BE2C (cell line): ENCODE data around the gene MYLIP.

ENCODE experiments used
- DNase-seq: peaks from one replicate; pipeline ENCODE4 v3.0.0-alpha.2; 2020
- H3K27me3 ChIP-seq: fragments of 250-450 bp; sonication (Bioruptor Pico); 2 replicates; pipeline ENCODE4 v1.5.1; 2020; ENCODE audit warnings: mild to moderate bottlenecking
- H3K36me3 ChIP-seq: fragments of 250-450 bp; sonication (Bioruptor Pico); 2 replicates; pipeline ENCODE4 v1.5.1; 2020; ENCODE audit warnings: mild to moderate bottlenecking
- H3K4me1 ChIP-seq: fragments of 250-450 bp; sonication (Bioruptor Pico); 2 replicates; pipeline ENCODE4 v1.5.1; 2020
- H3K4me3 ChIP-seq: 2 replicates; pipeline ENCODE4 v1.5.1; 2011; ENCODE audit warnings: low read depth, low read length
- H3K9me3 ChIP-seq: fragments of 250-450 bp; sonication (Bioruptor Pico); 2 replicates; pipeline ENCODE4 v1.5.1; 2020
- CTCF ChIP-seq: IDR thresholded peaks from 2 replicates; pipeline ENCODE4 v1.5.1; 2012; ENCODE audit warnings: mild to moderate bottlenecking, low read depth, low read length

Gene MYLIP

DNA sequence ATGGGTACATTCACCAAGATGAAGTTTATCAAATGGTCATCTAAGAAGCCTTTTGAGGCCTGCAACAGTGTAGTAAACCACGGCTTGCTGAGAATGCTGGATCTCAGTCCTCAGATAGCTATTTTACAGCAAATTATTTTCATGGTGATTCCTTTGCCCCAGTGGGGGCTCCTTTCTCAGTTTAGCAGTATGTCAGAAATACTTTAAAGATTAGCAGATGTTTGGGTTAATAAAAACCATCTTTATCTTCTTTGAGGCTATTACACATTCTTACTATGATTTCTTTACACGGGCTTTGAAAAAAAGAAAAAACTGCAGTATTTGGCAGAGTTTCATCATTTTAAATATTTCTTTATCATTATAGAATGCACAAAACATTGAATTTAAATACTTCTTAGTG is 10.7 kb downstream of the MYLIP start:
- DNase-seq: no peak
- Histone ChIP-seq H3K27me3 (no peaks in the 10 kb centered on the region), H3K36me3 (peaks cover 24% of the 10 kb centered on the region), H3K4me3 (no peak overlapping the region), H3K4me1 (0 out of 2 replicates have a peak, but pooled peaks cover 3% of the 10 kb centered on the region), H3K9me3 (no peaks in the 10 kb centered on the region)
- TF ChIP-seq CTCF: no peak

- H3K27me3 ChIP-seq: no peaks in the 10 kb centered on the region
- H3K9me3 ChIP-seq: no peaks in the 10 kb centered on the region
- H3K4me3 ChIP-seq: no peak overlapping the region
- H3K4me1 ChIP-seq: 0 out of 2 replicates have a peak, but pooled peaks cover 3% of the 10 kb centered on the region
- no peak for DNase-seq
- TF ChIP-seq CTCF: no peak
- peaks cover 35% of the 10 kb centered on the region for H3K36me3 ChIP-seq
Observed at GRCh38 chr6:16140607-16141006, 11.7 kb downstream of the MYLIP start.

DNA sequence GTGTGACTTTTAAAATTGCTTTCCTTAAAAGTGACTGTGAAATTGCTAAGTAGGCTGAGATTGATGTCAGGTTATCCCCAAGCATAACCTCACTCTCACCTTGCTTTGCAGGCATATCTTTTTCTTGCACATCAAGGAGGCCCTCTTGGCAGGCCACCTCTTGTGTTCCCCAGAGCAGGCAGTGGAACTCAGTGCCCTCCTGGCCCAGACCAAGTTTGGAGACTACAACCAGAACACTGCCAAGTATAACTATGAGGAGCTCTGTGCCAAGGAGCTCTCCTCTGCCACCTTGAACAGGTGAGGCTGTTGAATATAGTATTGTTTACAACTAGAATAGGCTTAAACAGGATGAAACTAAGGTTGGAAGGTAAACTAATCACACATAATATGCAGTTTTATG is 12.6 kb downstream of the MYLIP start:
- Histone ChIP-seq H3K4me1 (0 out of 2 replicates have a peak, but pooled peaks cover 3% of the 10 kb centered on the region), H3K27me3 (no peaks in the 10 kb centered on the region), H3K36me3 (peaks cover 44% of the 10 kb centered on the region), H3K9me3 (no peaks in the 10 kb centered on the region), H3K4me3 (no peak overlapping the region)
- no peak for TF ChIP-seq CTCF
- no peak for DNase-seq

DNA sequence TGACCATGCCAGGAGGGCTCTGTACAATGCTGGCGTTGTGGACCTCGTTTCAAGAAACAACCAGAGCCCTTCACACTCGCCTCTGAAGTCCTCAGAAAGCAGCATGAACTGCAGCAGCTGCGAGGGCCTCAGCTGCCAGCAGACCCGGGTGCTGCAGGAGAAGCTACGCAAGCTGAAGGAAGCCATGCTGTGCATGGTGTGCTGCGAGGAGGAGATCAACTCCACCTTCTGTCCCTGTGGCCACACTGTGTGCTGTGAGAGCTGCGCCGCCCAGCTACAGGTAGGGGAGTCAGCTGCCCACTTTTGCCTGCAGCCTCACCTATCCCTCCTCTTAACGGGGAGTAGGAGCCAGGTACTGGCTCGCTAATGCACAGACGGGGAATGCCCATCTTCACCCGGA is 16.2 kb downstream of the MYLIP start:
- no peaks in the 10 kb centered on the region for H3K27me3 ChIP-seq
- no peaks in the 10 kb centered on the region for H3K4me1 ChIP-seq
- TF ChIP-seq CTCF: no peak
- DNase-seq: no peak
- H3K9me3 ChIP-seq: no peaks in the 10 kb centered on the region
- H3K36me3 ChIP-seq: peaks cover 52% of the 10 kb centered on the region
- H3K4me3 ChIP-seq: no peak overlapping the region

- H3K9me3 ChIP-seq: no peaks in the 10 kb centered on the region
- peaks cover 52% of the 10 kb centered on the region for H3K36me3 ChIP-seq
- no peak for TF ChIP-seq CTCF
- no peaks in the 10 kb centered on the region for H3K27me3 ChIP-seq
- no peak for DNase-seq
- no peak overlapping the region for H3K4me3 ChIP-seq
- no peaks in the 10 kb centered on the region for H3K4me1 ChIP-seq
Observed at GRCh38 chr6:16146028-16146427, 17.1 kb downstream of the MYLIP start.

DNA sequence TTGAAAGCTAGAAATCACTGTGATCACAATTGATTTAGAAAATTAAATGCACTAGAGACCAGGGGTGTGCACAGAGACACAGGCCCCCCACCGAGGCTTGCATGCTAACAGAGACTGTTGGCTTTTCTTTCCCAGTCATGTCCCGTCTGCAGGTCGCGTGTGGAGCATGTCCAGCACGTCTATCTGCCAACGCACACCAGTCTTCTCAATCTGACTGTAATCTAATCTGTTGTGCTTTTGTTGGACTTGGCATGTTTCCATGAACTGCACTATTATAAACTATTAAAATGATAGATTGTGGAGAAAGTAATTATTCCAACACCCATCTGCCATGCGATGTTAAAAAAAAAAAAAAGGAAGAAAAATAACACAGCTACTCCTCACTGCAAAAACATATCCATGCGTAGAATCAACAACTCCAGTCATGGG is 17.7 kb downstream of the MYLIP start:
- H3K4me3 ChIP-seq: no peak overlapping the region
- H3K9me3 ChIP-seq: no peaks in the 10 kb centered on the region
- no peaks in the 10 kb centered on the region for H3K4me1 ChIP-seq
- peaks cover 51% of the 10 kb centered on the region for H3K36me3 ChIP-seq
- H3K27me3 ChIP-seq: no peaks in the 10 kb centered on the region
- DNase-seq: no peak
- no peak for TF ChIP-seq CTCF
